ENCODE results near the gene SUPT3H.

SUPT3H gene

DNA sequence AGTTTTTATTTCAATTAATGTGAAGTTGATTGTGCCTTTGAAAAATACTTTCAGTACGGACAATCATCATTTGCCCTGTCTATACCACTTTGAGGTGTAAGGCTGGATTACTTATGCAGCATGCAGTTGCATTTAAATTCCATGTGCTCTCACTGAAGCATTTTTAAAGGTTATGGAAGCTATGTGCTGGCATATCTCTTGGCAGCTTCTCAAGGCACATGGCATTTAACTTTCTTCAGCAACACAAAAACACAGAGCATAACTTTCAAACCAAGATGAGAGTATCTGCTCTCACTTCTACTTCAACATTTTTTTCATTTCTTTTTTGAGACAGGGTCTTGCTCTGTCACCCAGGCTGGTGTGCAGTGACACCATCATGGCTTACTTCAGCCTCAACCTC lies 410.3 kb downstream of the SUPT3H start:
- H3K4me3 ChIP-seq (ENCODE audit: low read depth, low read length), result no peak overlapping the region
- TF ChIP-seq, protein P1, sequence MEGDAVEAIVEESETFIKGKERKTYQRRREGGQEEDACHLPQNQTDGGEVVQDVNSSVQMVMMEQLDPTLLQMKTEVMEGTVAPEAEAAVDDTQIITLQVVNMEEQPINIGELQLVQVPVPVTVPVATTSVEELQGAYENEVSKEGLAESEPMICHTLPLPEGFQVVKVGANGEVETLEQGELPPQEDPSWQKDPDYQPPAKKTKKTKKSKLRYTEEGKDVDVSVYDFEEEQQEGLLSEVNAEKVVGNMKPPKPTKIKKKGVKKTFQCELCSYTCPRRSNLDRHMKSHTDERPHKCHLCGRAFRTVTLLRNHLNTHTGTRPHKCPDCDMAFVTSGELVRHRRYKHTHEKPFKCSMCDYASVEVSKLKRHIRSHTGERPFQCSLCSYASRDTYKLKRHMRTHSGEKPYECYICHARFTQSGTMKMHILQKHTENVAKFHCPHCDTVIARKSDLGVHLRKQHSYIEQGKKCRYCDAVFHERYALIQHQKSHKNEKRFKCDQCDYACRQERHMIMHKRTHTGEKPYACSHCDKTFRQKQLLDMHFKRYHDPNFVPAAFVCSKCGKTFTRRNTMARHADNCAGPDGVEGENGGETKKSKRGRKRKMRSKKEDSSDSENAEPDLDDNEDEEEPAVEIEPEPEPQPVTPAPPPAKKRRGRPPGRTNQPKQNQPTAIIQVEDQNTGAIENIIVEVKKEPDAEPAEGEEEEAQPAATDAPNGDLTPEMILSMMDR (conservative IDR thresholded peaks at IDR 0.05; ENCODE audit: low read depth, low read length), result no peak
- DNase-seq (ENCODE audit: low read depth), result peak; percentile 16

DNA sequence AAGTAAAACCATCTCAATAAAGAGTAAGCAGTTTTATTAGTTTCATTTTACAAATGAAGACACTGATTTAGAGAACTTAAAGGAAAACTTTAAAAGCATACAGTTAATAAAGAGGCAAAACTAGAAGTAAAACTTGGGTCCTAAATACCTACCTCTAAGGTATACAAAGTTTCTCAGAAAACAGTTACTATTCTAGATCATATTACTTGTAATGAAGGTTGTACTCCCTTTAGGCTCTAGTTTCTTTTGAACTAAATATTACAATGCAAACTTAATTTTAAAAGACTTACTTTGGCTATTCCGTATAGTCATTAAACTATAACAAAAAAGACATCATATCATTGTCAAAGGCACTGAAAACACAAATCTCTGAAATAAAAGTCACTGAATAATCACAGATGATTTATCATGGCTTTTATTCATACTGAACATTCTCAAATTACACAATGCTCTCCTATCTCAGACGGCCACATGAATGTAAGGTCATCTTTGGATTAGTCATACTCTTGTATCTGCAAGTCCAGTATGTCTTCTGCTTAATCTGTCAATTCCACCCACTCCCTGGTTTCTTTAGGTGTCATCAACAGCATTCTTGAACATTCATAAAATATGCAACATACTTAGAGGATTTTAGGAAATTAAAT lies 411.2 kb downstream of the SUPT3H start:
- no peak overlapping the region for H3K4me3 ChIP-seq (ENCODE audit: low read depth, low read length)
- TF ChIP-seq, protein P1 (conservative IDR thresholded peaks at IDR 0.05; ENCODE audit: low read depth, low read length), result no peak
- DNase-seq (ENCODE audit: low read depth), result peak; percentile 82

DNA sequence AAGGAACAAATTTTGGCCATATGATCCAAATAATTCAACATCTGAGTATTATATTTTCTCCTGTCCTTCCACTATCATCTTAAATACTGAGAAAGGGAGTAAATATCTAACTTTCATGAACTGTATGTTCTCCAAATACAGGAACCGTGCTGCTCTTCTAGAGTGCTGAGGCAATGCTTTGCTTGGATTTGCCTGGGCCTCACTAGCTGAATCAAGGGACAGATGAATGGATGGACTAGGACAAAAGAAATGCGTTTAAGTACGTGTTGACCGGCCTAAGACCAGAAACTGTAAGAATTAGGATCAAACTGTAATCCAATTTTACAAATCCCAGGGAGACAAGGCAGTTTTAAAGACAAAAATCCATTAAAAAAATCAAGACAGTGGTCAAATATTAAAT lies 412.0 kb downstream of the SUPT3H start:
- TF ChIP-seq, protein P1 (conservative IDR thresholded peaks at IDR 0.05; ENCODE audit: low read depth, low read length), result no peak
- no peak for DNase-seq (ENCODE audit: low read depth)

DNA sequence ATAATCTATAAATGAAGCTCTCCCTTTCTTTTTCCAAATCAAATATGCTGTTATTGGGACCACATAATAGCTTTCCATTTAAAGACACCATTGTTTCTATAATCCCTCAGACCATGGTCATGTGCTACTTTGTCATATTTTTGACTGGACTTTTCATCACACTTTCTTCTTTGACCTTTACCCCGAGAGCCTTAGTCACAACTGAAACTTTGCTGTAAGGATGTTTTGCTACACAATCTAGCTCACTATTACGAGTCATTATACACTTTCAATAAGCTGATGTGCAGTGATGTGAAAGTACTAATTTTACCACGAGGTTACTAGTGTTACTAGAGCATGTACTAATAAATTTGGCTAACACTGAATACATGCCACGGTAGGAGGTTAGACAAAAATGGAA lies 416.8 kb downstream of the SUPT3H start:
- DNase-seq (ENCODE audit: low read depth), result peak; percentile 52
- no peak overlapping the region for H3K4me3 ChIP-seq (ENCODE audit: low read depth, low read length)
- TF ChIP-seq, protein P1 (conservative IDR thresholded peaks at IDR 0.05; ENCODE audit: low read depth, low read length), result no peak

More for the DNA sequence above, 412.0 kb downstream of the SUPT3H start:
- H3K4me3 ChIP-seq (ENCODE audit: low read depth, low read length), result no peak overlapping the region

DNA sequence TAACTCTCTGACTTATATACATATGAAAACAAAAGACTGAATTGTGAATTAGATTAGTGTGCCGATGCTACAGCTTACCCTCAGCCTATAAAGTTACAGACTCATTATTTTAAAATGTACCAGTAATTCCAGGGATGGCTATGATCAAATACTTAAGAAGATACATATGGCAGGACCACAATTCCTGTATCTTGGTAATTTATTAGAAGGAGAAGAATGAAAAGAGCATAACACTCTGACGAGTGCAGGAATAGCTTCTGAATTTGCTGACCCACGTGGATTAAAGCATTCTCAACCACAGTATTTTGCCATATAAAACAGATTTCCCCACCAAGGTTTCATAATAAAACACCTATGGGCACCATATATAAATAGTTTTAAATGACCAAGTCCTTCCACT lies 418.1 kb downstream of the SUPT3H start:
- no peak overlapping the region for H3K4me3 ChIP-seq (ENCODE audit: low read depth, low read length)
- no peak for DNase-seq (ENCODE audit: low read depth)
- TF ChIP-seq, protein P1 (conservative IDR thresholded peaks at IDR 0.05; ENCODE audit: low read depth, low read length), result no peak

DNA sequence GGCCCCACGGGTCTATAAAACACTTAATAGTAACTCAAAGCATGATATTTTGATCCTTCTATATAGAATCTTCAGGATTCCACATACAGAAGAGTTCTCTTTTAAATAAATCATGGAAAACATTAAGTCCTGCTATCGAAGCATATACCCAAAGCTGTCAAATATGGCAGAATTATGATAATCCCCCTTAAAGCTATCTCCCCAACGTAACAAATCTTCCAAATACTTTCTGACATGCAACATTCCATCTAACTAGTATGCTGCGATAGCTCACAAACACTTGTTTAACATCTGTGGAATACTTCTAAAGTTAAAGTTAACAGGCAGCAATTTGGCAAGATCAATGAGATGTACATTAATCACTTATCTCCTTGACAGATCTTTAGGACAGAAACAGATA lies 420.6 kb downstream of the SUPT3H start:
- TF ChIP-seq, protein P1 (conservative IDR thresholded peaks at IDR 0.05; ENCODE audit: low read depth, low read length), result no peak
- DNase-seq (ENCODE audit: low read depth), result no peak
- no peak overlapping the region for H3K4me3 ChIP-seq (ENCODE audit: low read depth, low read length)

DNA sequence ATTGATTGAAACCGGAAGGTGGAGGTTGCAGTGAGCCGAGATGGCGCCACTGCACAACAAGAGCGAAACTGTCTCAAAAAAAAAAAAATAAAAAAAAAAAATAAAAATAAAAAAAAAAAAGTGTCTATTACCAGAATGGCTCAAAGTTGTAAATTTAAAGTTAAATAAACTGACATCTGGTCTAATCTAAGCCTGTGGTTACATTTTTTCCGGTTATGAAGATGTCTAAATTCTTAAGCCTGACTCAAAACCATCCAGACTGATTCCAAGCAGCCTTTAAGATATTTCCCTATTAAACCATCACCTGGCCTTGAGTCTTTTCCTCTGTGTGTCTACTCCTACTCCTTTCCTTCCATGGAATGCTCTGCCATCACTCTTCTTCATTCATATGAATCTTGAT lies 421.3 kb downstream of the SUPT3H start:
- TF ChIP-seq, protein P1 (conservative IDR thresholded peaks at IDR 0.05; ENCODE audit: low read depth, low read length), result no peak
- no peak overlapping the region for H3K4me3 ChIP-seq (ENCODE audit: low read depth, low read length)
- DNase-seq (ENCODE audit: low read depth), result peak; percentile 26
